Erythroblast (primary cell): ENCODE measurements around the gene AGPAT4.
"Not testable (repeated sequence)": the region's sequence is repeated elsewhere in the genome, so short reads cannot be mapped to it uniquely, and the experiment has no call there.

Experiments
- DNase-seq, 2 experiments: peaks; one replicate each; lab custom pipeline; 2025; lab: John Stamatoyannopoulos, UW
- GATA1 ChIP-seq: IDR thresholded peaks from 2 replicates; pipeline ENCODE4 v1.6.1; 2011; ENCODE audit warnings: low read depth, mild to moderate bottlenecking, control low read depth, low read length, moderate library complexity
- POLR2A ChIP-seq: IDR thresholded peaks from 2 replicates; pipeline ENCODE4 v1.6.1; 2011; ENCODE audit warnings: mild to moderate bottlenecking, low read length

The AGPAT4 gene

GRCh38 chr6:161235776-161236633 is 37.9 kb downstream of the AGPAT4 start:
- no peak for TF ChIP-seq POLR2A
- no peak for TF ChIP-seq GATA1
- peak in 1 of 2 experiments; percentile 18 for DNase-seq

GRCh38 chr6:161233986-161234661 is 39.7 kb downstream of the AGPAT4 start:
- TF ChIP-seq GATA1 (no peak), POLR2A (no peak)
- DNase-seq: no peak

GRCh38 chr6:161232467-161232866 is 41.4 kb downstream of the AGPAT4 start:
- no peak for DNase-seq
- no peak for TF ChIP-seq POLR2A
- no peak for TF ChIP-seq GATA1

- DNase-seq: no peak
- no peak for TF ChIP-seq POLR2A
- TF ChIP-seq GATA1: no peak
These were observed 41.9 kb downstream of the AGPAT4 start for GRCh38 chr6:161232010-161232409.

GRCh38 chr6:161230339-161230738 is 43.5 kb downstream of the AGPAT4 start:
- TF ChIP-seq GATA1: no peak
- no peak for TF ChIP-seq POLR2A
- no peak for DNase-seq

- DNase-seq: no peak
- TF ChIP-seq GATA1 (no peak), POLR2A (no peak)
These were observed 44.8 kb downstream of the AGPAT4 start for GRCh38 chr6:161228921-161229591.

GRCh38 chr6:161228096-161228495 is 45.8 kb downstream of the AGPAT4 start:
- no peak for DNase-seq
- TF ChIP-seq GATA1 (no peak), POLR2A (no peak)

- TF ChIP-seq GATA1: no peak
- no peak for TF ChIP-seq POLR2A
- DNase-seq: no peak
These were observed 46.6 kb downstream of the AGPAT4 start for GRCh38 chr6:161227004-161227960.

GRCh38 chr6:161226009-161226964 is 47.6 kb downstream of the AGPAT4 start:
- TF ChIP-seq GATA1 (no peak), POLR2A (no peak)
- DNase-seq: peak; percentile 44 to 82

- TF ChIP-seq POLR2A (no peak), GATA1 (no peak)
These were observed 48.2 kb downstream of the AGPAT4 start for GRCh38 chr6:161225681-161226008.

GRCh38 chr6:161224951-161225680 is 48.7 kb downstream of the AGPAT4 start:
- DNase-seq: not testable (repeated sequence)

More at GRCh38 chr6:161225681-161226008, 48.2 kb downstream of the AGPAT4 start:
- no peak for DNase-seq
